NCI-H1092 (cell line): ENCODE measurements around the gene TIMM10B.
"Not testable (repeated sequence)": the region's sequence is repeated elsewhere in the genome, so short reads cannot be mapped to it uniquely, and the experiment has no call there.

ENCODE experiments used
- DNase-seq: peaks from one replicate; lab custom pipeline; 2025; lab: John Stamatoyannopoulos, UW

The TIMM10B gene

GRCh38 chr11:6505577-6506240, 24.4 kb downstream of the TIMM10B start:
- DNase-seq = no peak

GRCh38 chr11:6516865-6517264, 35.6 kb downstream of the TIMM10B start:
- DNase-seq = no peak

GRCh38 chr11:6520265-6520664, 39.0 kb downstream of the TIMM10B start:
- DNase-seq = no peak

GRCh38 chr11:6521946-6522345, 40.6 kb downstream of the TIMM10B start:
- DNase-seq = not testable (repeated sequence)

GRCh38 chr11:6523253-6523652, 42.0 kb downstream of the TIMM10B start:
- no peak for DNase-seq

- no peak for DNase-seq
Measured at GRCh38 chr11:6526411-6527135, 45.3 kb downstream of the TIMM10B start.

- DNase-seq = no peak
Measured at GRCh38 chr11:6529266-6529665, 48.0 kb downstream of the TIMM10B start.

GRCh38 chr11:6530848-6531247, 49.5 kb downstream of the TIMM10B start:
- DNase-seq = no peak

GRCh38 chr11:6531267-6531752, 50.0 kb downstream of the TIMM10B start:
- DNase-seq = peak; percentile 10
